Ascending aorta (tissue), 2 donors: ENCODE data around the gene TMEM183A. TPM values are rescaled to one million over a fixed set of nuclear protein-coding genes. Genes with fewer than 3 reads are reported as not detected.

Experiments used
- DNase-seq, 2 donors: peaks; one replicate each; pipeline ENCODE4 v3.0.0-alpha.2; 2019; ENCODE audit warnings: low spot score in 2 of 2
- H3K27ac ChIP-seq, 2 donors: fragments of 200-600 bp; sonication (generic); one replicate each; pipeline ENCODE4 v1.5.1; 2016 to 2017; ENCODE audit warnings: mild to moderate bottlenecking in 1 of 2
- H3K27me3 ChIP-seq: fragments of 200-600 bp; sonication (generic); one replicate; pipeline ENCODE4 v1.5.1; 2017
- H3K36me3 ChIP-seq, 2 donors: fragments of 200-600 bp; sonication (generic); one replicate each; pipeline ENCODE4 v1.5.1; 2016
- H3K4me1 ChIP-seq, 2 donors: fragments of 200-600 bp; sonication (generic); one replicate each; pipeline ENCODE4 v1.5.1; 2016 to 2017; ENCODE audit warnings: mild to moderate bottlenecking in 1 of 2
- H3K4me3 ChIP-seq, 2 donors: fragments of 200-600 bp; sonication (generic); one replicate each; pipeline ENCODE4 v1.5.1; 2016 to 2017; ENCODE audit warnings: mild to moderate bottlenecking in 1 of 2
- H3K9me3 ChIP-seq, 2 donors: fragments of 200-600 bp; sonication (generic); one replicate each; pipeline ENCODE4 v1.5.1; 2016
- intact Hi-C: fragments of 100-400 bp; cut with DNase I; formaldehyde crosslinking; loops from one replicate; pipeline ENCODE4 v1.15.1; 2023
- total RNA-seq: library from RNA; depleted of rRNA; stranded (reverse); fragments of >200 nt; gene quantifications from one replicate; pipeline ENCODE4 v1.1.0, GENCODE V29; 2016
- TF ChIP-seq, protein P1 (sequence below), 3 experiments: fragments of 200-600 bp in 2 of 3; fragments of 450-650 bp in 1 of 3; sonication (generic) in 2 of 3; IDR thresholded peaks; one replicate each; pipeline ENCODE4 v1.5.1; 2016 to 2019; ENCODE audit warnings: antibody characterized with exemption in 3 of 3, mild to moderate bottlenecking in 1 of 3, moderate library complexity in 1 of 3

Gene TMEM183A
- total RNA-seq, 1 donor from 2014 or later: 44.6 TPM

GRCh38 chr1:203025686-203026030 lies 18.5 kb downstream of the TMEM183A start:
- H3K4me3 ChIP-seq: peak overlapping the region; percentile 71 to 76
- peak overlapping the region; percentile 39 to 66 for H3K27ac ChIP-seq
- H3K9me3 ChIP-seq: no peaks in the 10 kb centered on the region
- TF ChIP-seq, protein P1, sequence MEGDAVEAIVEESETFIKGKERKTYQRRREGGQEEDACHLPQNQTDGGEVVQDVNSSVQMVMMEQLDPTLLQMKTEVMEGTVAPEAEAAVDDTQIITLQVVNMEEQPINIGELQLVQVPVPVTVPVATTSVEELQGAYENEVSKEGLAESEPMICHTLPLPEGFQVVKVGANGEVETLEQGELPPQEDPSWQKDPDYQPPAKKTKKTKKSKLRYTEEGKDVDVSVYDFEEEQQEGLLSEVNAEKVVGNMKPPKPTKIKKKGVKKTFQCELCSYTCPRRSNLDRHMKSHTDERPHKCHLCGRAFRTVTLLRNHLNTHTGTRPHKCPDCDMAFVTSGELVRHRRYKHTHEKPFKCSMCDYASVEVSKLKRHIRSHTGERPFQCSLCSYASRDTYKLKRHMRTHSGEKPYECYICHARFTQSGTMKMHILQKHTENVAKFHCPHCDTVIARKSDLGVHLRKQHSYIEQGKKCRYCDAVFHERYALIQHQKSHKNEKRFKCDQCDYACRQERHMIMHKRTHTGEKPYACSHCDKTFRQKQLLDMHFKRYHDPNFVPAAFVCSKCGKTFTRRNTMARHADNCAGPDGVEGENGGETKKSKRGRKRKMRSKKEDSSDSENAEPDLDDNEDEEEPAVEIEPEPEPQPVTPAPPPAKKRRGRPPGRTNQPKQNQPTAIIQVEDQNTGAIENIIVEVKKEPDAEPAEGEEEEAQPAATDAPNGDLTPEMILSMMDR (IDR thresholded peaks at IDR 0.05): no peak
- no peaks in the 10 kb centered on the region for H3K27me3 ChIP-seq
- peaks cover 20 to 29% of the 10 kb centered on the region in 2 donors for H3K36me3 ChIP-seq
- peaks cover 4 to 20% of the 10 kb centered on the region in 2 donors for H3K4me1 ChIP-seq
- intact Hi-C loops: loop anchor here (1.0 kb wide), 1 partner anchor 13 kb away; no protein-coding TSS in a partner anchor
- no peak for DNase-seq

DNA sequence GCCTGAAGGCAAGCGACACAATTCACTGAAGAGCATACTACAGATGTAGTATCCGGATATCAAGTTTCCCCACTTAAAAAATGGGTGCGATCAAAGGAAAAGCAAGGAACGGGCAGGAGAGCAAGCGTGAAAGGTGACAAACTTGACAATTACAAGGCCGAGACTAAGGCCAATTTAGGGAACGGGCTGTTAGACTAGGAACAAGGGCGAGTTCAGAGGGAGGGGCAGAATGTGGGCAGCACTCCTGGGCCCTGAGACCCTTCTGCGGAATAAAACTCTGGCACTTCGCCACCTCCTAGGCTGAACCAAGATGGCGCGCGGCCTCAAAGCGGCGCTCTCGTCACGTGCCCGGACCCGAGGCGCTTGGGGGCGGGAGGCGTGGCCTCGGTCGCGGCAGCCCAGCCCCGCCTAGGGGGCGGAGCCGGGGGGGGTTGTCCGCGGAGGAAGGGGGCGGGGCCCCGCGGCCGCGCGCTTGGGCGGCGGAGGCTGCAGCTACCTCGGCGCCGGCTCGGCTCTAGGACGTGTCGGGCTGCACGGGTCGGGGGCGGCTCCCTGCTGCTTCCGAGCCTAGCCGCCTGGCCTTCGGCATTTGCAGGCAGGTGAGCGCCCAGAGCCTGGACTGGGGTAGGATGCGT lies 19.0 kb downstream of the TMEM183A start, which contains the start of gene PPFIA4:
Gene PPFIA4 (plus strand): TSS at position 461 of the 635 bp plus-strand sequence. CDS start 12,518 bp downstream, outside the sequence.
- peaks cover 4 to 20% of the 10 kb centered on the region in 2 donors for H3K4me1 ChIP-seq
- H3K4me3 ChIP-seq: peak within 1 kb of the TSS; percentile 71 to 76
- H3K36me3 ChIP-seq: peaks cover 16 to 24% of the 10 kb centered on the region in 2 donors
- TF ChIP-seq, protein P1 (IDR thresholded peaks at IDR 0.05): no peak
- H3K9me3 ChIP-seq: no peaks in the 10 kb centered on the region
- peak within 1 kb of the TSS; percentile 42 to 66 for H3K27ac ChIP-seq
- peak in 1 of 2 donors; percentile 90 for DNase-seq
- intact Hi-C loops: loop anchor here (1.0 kb wide), 1 partner anchor 12 kb away; no protein-coding TSS in a partner anchor
- H3K27me3 ChIP-seq: no peaks in the 10 kb centered on the region

DNA sequence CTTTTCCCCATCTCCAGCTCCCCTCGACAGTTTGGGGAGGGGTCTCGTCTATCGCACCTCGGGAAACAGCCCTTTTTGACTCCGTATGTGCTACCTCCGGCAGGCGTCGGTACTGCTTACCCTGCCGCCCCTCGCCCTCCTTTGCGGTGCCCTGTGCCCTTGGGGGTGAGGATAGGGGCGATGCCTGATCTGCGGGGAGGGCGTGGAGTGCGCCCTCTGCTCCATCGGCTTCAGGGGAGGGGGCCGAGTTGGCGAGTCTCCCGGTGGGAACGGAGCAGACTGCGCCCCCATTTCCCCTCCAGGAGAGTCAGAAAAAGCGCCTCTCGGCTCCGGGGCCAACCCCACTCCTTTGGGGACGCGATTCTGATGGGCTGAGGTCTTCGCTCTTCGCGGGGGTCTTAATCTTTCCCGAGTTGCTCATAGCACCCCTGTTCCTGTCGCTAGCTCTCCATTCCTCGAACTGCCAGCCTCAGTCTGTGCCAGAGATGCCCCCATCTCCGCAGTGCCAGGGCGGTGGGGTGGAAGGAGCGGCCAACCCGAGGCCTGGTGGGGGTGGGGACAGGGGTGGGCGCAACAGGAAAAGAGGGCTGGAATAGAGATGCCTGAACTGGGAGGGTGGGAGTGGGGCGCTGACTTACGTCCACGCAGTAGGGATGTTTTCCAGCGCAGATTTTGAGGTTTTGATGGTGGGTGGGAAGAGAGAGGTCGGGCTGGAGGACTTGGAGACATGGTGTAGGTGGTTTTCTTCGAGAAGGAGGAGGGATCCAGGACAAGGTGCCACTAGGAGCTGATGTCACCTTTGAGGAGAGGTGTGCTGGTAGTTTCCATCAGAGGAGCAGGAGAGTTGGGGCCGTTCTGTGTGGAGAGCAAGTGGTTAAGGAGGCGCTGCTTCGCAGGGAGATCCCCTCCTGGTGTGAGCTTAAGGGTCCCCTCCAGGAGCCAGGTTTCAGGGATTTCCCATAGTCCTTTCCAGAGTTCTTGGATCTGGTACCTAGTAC lies 19.8 kb downstream of the TMEM183A start:
- H3K4me3 ChIP-seq: peak overlapping the region; percentile 71 to 76
- H3K27me3 ChIP-seq: no peaks in the 10 kb centered on the region
- peaks cover 7 to 16% of the 10 kb centered on the region in 2 donors for H3K36me3 ChIP-seq
- TF ChIP-seq, protein P1 (IDR thresholded peaks at IDR 0.05): no peak
- H3K9me3 ChIP-seq: no peaks in the 10 kb centered on the region
- DNase-seq: no peak
- intact Hi-C loops: loop anchor here (1.0 kb wide), 1 partner anchor 11 kb away; no protein-coding TSS in a partner anchor
- peaks cover 4 to 20% of the 10 kb centered on the region in 2 donors for H3K4me1 ChIP-seq
- peak overlapping the region; percentile 42 to 66 for H3K27ac ChIP-seq

- H3K4me1 ChIP-seq: peaks cover 4 to 20% of the 10 kb centered on the region in 2 donors
- intact Hi-C loops: no loop called here
- H3K27ac ChIP-seq: peak overlapping the region; percentile 66
Measured at GRCh38 chr1:203028067-203028783, 21.1 kb downstream of the TMEM183A start.

More at GRCh38 chr1:203028067-203028783, 21.1 kb downstream of the TMEM183A start:
- Histone ChIP-seq H3K9me3 (no peaks in the 10 kb centered on the region), H3K36me3 (peaks cover 0 to 10% of the 10 kb centered on the region in 2 donors), H3K27me3 (no peaks in the 10 kb centered on the region), H3K4me3 (no peak overlapping the region)
- TF ChIP-seq, protein P1 (IDR thresholded peaks at IDR 0.05): no peak
- no peak for DNase-seq
